ENCODE measurements around the gene ANKRD22.

ANKRD22 gene

DNA sequence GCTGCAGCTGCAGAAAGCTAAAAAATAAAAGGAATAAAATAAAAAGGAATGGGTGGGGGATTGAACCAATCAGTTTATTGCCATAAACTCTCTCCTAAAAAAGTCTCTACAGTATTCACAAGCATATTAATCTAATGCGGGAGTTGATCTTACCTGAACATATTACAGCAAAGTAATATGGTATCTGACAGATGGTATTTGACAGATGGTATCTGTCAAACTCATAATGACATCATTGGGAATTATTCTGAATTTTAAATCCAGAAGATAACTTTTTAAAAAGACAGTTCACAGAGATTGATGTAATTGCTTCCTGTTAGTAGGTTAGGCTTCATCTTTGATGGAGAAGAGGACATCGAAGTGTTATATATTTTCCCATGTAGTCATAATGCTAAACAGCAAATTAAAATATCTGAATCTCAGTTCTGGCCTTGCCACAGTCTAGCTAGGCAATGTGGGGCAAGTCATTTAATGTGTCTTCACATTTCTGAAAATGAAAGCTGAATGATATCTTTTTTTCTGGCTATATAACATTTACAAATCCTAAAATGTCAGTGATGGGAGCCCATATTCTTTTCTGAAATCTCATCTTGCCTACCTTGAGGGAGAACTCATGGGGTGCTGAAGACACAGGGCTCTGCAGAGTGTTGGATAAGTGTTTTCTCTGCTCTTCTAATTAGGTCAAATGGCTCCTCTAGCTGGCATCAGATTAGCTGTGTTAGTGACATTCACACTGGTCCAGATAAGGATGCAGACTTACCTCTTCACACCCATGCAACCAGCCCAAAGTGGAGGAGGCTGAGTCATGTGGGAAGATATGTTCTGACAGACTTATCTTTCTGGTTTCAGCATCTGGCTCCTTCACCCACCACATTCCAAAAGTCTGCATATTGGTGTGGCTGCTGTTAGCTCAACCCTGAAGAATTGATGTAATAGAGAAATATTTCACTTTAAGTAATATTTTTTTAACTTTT lies 51.2 kb downstream of the ANKRD22 start:
- no peak for DNase-seq (ENCODE audit: low read depth)

DNA sequence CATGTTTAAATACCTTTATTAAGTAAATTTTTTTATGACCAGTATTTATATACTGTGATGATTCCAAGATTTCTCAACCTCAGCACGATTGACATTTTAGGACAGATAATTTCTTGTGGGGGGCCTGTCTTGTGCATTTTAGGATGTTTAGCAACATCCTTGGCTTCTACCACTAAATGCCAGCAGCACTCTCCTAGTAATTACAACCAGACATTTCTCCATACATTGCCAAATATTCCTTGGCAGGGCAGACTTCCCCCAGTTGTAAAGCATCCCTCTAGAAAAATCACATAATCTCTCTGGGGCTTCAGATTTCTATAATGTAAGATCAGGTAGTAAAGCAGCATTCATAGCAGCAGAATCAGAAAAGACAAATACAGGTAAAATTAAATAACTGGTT lies 56.9 kb downstream of the ANKRD22 start:
- no peak for DNase-seq (ENCODE audit: low read depth)

DNA sequence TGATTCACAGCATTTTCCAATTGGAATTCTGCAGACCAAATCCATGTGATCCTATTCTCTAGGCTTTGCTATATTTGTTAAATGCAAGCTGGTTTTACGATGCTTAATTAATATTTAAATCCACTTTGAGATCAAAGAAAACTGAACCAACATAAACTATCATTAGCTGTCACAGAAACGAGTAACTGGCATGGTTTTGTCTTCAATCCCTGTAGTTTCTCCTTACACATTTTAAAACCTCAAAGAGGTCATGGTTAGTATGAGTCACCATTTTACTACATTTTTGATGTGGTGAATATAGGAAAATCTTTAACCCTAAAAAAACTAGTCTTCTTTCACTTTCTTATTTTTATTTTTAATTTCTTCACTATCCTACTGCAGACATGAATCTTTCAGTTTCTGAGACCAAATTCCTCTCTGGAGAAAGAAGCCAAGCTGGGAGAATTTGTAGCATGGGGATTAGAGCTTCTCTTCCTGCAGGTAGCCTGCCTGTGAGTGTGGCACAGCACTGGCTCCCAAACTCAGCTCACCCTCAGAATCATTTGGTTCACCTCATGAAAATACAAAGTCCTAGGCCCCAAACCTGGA lies 57.8 kb downstream of the ANKRD22 start:
- no peak for DNase-seq (ENCODE audit: low read depth)

DNA sequence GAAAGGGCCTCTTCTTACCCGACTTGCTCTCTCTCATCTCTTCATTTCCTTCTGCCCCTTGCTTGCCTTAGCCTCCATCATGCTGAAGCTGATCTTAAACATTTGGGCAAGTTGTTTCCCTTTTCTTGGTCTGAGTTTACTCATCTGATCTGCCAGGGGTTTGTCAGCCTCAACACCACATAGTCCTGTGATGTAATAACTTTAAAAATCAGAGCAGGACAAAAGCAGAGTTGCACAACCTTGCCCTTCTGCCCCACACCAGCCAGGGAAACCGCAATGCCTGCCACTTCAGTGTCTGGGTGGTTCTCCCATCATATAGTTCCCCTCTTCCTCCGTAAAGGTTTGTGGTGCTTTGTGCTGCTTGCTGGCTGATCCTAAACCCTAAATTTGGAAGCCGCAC lies 59.0 kb downstream of the ANKRD22 start:
- no peak for DNase-seq (ENCODE audit: low read depth)

DNA sequence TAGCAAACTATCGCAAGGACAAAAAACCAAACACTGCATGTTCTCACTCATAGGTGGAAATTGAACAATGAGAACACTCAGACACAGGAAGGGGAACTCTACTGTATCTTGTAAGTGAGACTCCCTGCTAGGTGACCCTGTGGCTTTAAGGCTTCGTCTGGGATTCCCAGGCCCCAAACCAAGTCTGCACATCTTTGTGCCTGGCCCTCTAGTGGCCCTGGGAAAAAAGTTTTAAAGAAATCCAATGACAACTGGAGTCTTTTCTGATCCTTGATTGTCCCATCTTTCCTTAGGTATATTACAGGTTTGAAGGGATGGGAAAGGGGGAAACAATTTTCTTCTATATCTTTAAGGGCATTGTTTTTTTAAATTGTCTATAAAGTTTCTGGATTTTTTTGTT lies 59.7 kb downstream of the ANKRD22 start:
- DNase-seq (ENCODE audit: low read depth), result no peak

DNA sequence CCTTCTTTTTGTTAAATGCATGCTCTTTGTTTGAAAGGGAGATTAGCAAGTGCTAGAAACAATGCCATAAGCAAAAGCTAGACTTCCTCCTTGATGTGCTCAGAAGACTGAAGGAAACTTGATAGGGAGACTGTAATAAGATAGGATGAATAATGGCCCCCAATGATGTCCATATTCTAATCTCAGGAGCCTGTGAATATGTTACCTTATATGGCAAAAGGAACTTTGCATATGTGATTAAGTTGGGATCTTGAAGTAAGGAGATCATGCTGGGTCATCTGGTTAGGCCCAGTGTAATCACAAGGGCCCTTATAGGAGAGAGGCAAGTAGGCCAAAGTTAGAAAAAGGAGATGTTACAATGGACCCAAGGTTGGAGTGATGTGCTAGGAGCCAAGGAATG lies 62.7 kb downstream of the ANKRD22 start:
- DNase-seq (ENCODE audit: low read depth), result no peak

DNA sequence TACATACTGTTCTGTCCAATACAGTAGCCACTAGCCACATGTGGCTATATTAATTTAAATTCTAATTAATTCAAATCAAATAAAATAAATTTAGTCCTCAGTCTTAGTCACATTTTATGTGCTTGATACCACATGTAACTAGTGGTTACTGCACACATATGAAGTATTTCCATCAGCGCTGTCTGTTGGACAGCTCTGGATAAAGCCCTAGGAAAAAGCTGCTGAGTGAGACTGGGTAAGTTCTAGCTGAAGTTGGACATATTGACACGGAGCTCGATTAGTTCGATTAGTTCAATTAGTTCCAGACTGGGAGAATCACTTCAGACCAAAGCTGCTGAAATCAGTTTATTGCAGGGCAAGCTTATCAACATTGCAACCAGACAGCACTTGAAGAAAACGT lies 64.2 kb downstream of the ANKRD22 start:
- DNase-seq (ENCODE audit: low read depth), result no peak

DNA sequence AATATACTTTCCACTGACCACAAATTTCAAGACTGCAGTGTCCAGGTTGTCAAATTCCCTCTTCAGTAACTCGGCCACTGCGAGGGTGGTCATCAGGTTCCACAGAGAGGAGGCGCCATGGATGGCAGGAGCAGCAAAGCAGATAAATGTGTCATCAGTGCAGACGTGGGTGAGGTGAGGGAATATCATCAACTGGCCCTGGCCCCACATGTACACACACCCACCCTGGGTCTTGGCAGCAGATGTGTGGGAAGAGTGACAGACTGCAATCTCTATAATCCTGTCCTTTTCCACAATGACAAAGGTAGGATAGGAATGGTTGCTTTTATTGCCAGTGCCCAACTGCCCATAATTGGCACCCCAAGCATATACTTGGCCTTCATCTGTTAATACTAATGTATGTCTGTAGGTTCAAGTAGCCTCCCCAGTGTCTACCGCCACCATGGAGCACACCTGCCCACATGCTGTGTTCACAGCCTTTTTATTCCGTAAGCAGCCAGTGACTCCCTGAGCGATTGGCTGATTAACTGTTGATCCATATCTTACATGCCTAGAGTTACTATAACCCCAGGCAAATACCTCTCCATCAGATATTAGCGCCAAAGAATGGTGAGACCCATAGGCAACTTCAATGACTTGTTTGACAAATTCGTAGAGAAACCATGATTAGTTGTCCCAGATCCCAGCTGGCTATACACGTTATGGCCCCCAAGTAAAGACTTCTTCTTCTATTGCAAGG lies 65.4 kb downstream of the ANKRD22 start:
- DNase-seq (ENCODE audit: low read depth), result no peak

DNA sequence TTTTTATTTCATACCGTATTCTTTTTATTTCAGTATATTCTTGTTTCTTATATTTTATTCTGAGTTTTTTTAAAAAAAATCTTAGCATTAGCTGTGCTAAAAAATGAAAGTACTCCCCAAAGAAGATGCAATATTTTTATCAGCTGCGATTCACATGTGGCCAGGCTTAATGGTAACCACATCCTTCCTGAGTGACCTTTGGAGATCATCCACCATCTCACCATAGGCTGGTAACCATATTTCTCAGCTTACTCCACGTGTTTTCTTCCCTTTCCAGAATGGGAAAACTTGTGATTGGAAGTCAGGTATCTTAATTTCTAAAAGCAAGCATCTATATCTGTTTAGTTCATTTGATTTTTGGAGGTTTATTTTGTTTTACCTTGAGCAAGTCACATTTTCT lies 67.9 kb downstream of the ANKRD22 start:
- no peak for DNase-seq (ENCODE audit: low read depth)

DNA sequence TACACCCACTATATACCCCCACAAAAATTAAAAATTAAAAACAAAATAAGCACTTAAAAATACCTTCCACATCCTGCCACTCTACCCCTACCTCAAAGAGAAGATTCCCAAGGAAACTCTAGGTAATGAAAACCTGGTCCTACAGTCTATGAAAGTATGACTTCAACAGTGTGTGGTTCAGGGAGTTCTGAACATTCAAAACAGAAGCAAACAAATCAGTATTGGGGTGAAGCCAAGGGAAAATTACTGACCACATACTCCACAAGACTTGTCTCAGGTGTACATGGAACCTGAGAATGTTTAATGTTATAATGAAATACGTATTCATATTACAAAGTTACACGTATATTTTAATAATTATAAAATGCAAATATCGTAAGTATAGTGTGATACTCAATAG lies 69.4 kb downstream of the ANKRD22 start:
- no peak for DNase-seq (ENCODE audit: low read depth)

DNA sequence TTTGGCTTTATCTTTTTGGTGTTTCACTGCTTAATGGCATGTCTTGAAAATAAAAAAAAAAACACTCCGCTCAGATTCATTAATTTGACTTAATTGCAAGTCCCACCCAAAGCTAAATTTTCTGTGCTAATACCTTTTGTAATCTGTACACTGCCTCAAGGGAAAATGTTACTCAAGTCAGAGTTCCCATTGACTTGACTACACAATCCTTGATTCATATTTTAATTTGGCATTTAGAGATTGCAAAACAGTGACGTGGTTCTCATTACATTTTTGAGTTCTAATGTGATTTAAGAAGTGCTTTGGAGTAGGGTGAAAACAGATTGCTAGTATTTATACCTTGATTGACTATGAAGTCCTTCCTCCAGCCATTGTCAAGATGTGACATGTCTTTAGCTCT lies 70.4 kb downstream of the ANKRD22 start:
- DNase-seq (ENCODE audit: low read depth), result no peak
